ENCODE data around the gene GPER1.

GPER1 gene

GRCh38 chr7:1090236-1090635 is 2.3 kb downstream of the GPER1 start:
- Histone ChIP-seq H3K27me3 (ENCODE audit: control insufficient read depth in 2 of 2, insufficient read depth in 2 of 2, low read length in 2 of 2) (no peaks in the 10 kb centered on the region), H3K9me3 (ENCODE audit: control insufficient read depth in 2 of 2, low read length in 2 of 2) (no peaks in the 10 kb centered on the region), H3K9ac (ENCODE audit: low read depth in 1 of 2, low read length in 2 of 2) (no peak overlapping the region), H3K4me3 (ENCODE audit: low read length in 2 of 2) (no peak overlapping the region), H3K27ac (ENCODE audit: low read depth in 2 of 2, low read length in 2 of 2) (no peak overlapping the region), H3K36me3 (ENCODE audit: control insufficient read depth in 2 of 2, insufficient read depth in 2 of 2, low read length in 2 of 2) (peaks cover 5 to 11% of the 10 kb centered on the region in 2 donors), H3K4me1 (ENCODE audit: control insufficient read depth in 2 of 2, insufficient read depth in 2 of 2, low read length in 2 of 2) (peaks cover 17% of the 10 kb centered on the region in 2 donors)

GRCh38 chr7:1090686-1091643 is 3.1 kb downstream of the GPER1 start:
- no peaks in the 10 kb centered on the region for H3K9me3 ChIP-seq (ENCODE audit: control insufficient read depth in 2 of 2, low read length in 2 of 2)
- peaks cover 5 to 11% of the 10 kb centered on the region in 2 donors for H3K36me3 ChIP-seq (ENCODE audit: control insufficient read depth in 2 of 2, insufficient read depth in 2 of 2, low read length in 2 of 2)
- H3K27me3 ChIP-seq (ENCODE audit: control insufficient read depth in 2 of 2, insufficient read depth in 2 of 2, low read length in 2 of 2), result no peaks in the 10 kb centered on the region
- peaks cover 17% of the 10 kb centered on the region in 2 donors for H3K4me1 ChIP-seq (ENCODE audit: control insufficient read depth in 2 of 2, insufficient read depth in 2 of 2, low read length in 2 of 2)
- H3K9ac ChIP-seq (ENCODE audit: low read depth in 1 of 2, low read length in 2 of 2), result no peak overlapping the region
- no peak overlapping the region for H3K27ac ChIP-seq (ENCODE audit: low read depth in 2 of 2, low read length in 2 of 2)
- H3K4me3 ChIP-seq (ENCODE audit: low read length in 2 of 2), result no peak overlapping the region

DNA sequence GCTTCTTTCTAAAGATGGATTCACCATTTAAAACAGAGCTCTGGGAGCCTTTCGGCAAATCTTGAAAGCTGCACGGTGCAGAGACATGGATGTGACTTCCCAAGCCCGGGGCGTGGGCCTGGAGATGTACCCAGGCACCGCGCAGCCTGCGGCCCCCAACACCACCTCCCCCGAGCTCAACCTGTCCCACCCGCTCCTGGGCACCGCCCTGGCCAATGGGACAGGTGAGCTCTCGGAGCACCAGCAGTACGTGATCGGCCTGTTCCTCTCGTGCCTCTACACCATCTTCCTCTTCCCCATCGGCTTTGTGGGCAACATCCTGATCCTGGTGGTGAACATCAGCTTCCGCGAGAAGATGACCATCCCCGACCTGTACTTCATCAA is 3.7 kb downstream of the GPER1 start:
- no peak overlapping the region for H3K4me3 ChIP-seq (ENCODE audit: low read length in 2 of 2)
- no peak overlapping the region for H3K27ac ChIP-seq (ENCODE audit: low read depth in 2 of 2, low read length in 2 of 2)
- H3K36me3 ChIP-seq (ENCODE audit: control insufficient read depth in 2 of 2, insufficient read depth in 2 of 2, low read length in 2 of 2), result peaks cover 5 to 11% of the 10 kb centered on the region in 2 donors
- H3K9me3 ChIP-seq (ENCODE audit: control insufficient read depth in 2 of 2, low read length in 2 of 2), result no peaks in the 10 kb centered on the region
- no peak overlapping the region for H3K9ac ChIP-seq (ENCODE audit: low read depth in 1 of 2, low read length in 2 of 2)
- peaks cover 14 to 17% of the 10 kb centered on the region in 2 donors for H3K4me1 ChIP-seq (ENCODE audit: control insufficient read depth in 2 of 2, insufficient read depth in 2 of 2, low read length in 2 of 2)
- H3K27me3 ChIP-seq (ENCODE audit: control insufficient read depth in 2 of 2, insufficient read depth in 2 of 2, low read length in 2 of 2), result no peaks in the 10 kb centered on the region

DNA sequence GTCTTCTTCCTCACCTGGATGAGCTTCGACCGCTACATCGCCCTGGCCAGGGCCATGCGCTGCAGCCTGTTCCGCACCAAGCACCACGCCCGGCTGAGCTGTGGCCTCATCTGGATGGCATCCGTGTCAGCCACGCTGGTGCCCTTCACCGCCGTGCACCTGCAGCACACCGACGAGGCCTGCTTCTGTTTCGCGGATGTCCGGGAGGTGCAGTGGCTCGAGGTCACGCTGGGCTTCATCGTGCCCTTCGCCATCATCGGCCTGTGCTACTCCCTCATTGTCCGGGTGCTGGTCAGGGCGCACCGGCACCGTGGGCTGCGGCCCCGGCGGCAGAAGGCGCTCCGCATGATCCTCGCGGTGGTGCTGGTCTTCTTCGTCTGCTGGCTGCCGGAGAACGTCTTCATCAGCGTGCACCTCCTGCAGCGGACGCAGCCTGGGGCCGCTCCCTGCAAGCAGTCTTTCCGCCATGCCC is 4.3 kb downstream of the GPER1 start:
- Histone ChIP-seq H3K4me3 (ENCODE audit: low read length in 2 of 2) (no peak overlapping the region), H3K27ac (ENCODE audit: low read depth in 2 of 2, low read length in 2 of 2) (no peak overlapping the region), H3K36me3 (ENCODE audit: control insufficient read depth in 2 of 2, insufficient read depth in 2 of 2, low read length in 2 of 2) (peaks cover 5 to 11% of the 10 kb centered on the region in 2 donors), H3K4me1 (ENCODE audit: control insufficient read depth in 2 of 2, insufficient read depth in 2 of 2, low read length in 2 of 2) (peaks cover 9 to 12% of the 10 kb centered on the region in 2 donors), H3K9ac (ENCODE audit: low read depth in 1 of 2, low read length in 2 of 2) (no peak overlapping the region), H3K27me3 (ENCODE audit: control insufficient read depth in 2 of 2, insufficient read depth in 2 of 2, low read length in 2 of 2) (no peaks in the 10 kb centered on the region), H3K9me3 (ENCODE audit: control insufficient read depth in 2 of 2, low read length in 2 of 2) (no peaks in the 10 kb centered on the region)

GRCh38 chr7:1092806-1093501 is 5.0 kb downstream of the GPER1 start:
- Histone ChIP-seq H3K4me3 (ENCODE audit: low read length in 2 of 2) (no peak overlapping the region), H3K27me3 (ENCODE audit: control insufficient read depth in 2 of 2, insufficient read depth in 2 of 2, low read length in 2 of 2) (no peaks in the 10 kb centered on the region), H3K27ac (ENCODE audit: low read depth in 2 of 2, low read length in 2 of 2) (no peak overlapping the region), H3K36me3 (ENCODE audit: control insufficient read depth in 2 of 2, insufficient read depth in 2 of 2, low read length in 2 of 2) (peaks cover 5 to 11% of the 10 kb centered on the region in 2 donors), H3K9me3 (ENCODE audit: control insufficient read depth in 2 of 2, low read length in 2 of 2) (no peaks in the 10 kb centered on the region), H3K9ac (ENCODE audit: low read depth in 1 of 2, low read length in 2 of 2) (no peak overlapping the region), H3K4me1 (ENCODE audit: control insufficient read depth in 2 of 2, insufficient read depth in 2 of 2, low read length in 2 of 2) (peaks cover 3 to 6% of the 10 kb centered on the region in 2 donors)

DNA sequence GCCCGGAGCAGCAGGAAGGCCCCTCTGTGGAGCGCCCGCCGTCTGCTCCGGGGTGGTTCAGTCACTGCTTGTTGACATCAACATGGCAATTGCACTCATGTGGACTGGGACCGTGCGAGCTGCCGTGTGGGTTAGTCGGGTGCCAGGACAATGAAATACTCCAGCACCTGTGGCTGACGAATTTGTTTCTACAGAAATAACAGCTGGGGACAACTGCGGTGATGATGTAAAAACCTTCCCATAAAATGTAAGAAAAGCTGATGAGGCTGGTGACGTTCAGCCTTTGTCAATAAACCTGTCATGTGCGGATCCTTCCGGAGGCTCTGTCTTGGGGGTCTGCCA is 5.6 kb downstream of the GPER1 start:
- H3K4me3 ChIP-seq (ENCODE audit: low read length in 2 of 2), result no peak overlapping the region
- peaks cover under 1% of the 10 kb centered on the region in 2 donors for H3K4me1 ChIP-seq (ENCODE audit: control insufficient read depth in 2 of 2, insufficient read depth in 2 of 2, low read length in 2 of 2)
- H3K9me3 ChIP-seq (ENCODE audit: control insufficient read depth in 2 of 2, low read length in 2 of 2), result no peaks in the 10 kb centered on the region
- H3K36me3 ChIP-seq (ENCODE audit: control insufficient read depth in 2 of 2, insufficient read depth in 2 of 2, low read length in 2 of 2), result peaks cover 8 to 11% of the 10 kb centered on the region in 2 donors
- no peak overlapping the region for H3K27ac ChIP-seq (ENCODE audit: low read depth in 2 of 2, low read length in 2 of 2)
- H3K27me3 ChIP-seq (ENCODE audit: control insufficient read depth in 2 of 2, insufficient read depth in 2 of 2, low read length in 2 of 2), result no peaks in the 10 kb centered on the region
- H3K9ac ChIP-seq (ENCODE audit: low read depth in 1 of 2, low read length in 2 of 2), result no peak overlapping the region

DNA sequence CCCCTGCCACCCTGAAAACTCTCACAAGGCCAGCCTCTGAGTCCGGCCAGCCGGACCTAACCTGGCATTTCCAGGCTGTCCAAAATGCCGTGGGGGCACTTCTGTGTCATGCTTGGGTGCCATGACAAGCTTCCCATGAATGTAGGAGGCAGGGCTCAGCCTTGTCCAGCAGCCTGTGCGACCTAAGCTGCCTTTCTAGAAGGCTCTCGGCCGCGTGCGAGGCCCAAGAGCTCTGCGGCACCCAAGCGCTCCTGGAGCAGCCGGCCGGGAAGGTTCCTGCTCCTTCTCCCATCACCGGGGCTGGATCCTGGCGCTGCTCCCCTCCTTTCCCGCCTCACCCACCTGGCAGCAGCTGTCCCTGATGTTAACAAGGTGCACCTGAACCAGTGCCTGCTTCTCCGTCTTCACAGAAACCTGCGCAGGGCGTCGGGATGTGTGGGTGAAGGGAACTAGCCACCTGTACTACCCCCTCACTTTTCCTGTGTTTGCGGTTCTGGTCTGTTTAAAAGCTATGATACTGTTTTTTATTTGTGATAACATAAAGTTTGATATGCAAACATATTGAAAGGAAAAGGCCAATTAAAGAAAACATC is 6.1 kb downstream of the GPER1 start:
- peaks cover 8 to 11% of the 10 kb centered on the region in 2 donors for H3K36me3 ChIP-seq (ENCODE audit: control insufficient read depth in 2 of 2, insufficient read depth in 2 of 2, low read length in 2 of 2)
- H3K27ac ChIP-seq (ENCODE audit: low read depth in 2 of 2, low read length in 2 of 2), result no peak overlapping the region
- H3K4me1 ChIP-seq (ENCODE audit: control insufficient read depth in 2 of 2, insufficient read depth in 2 of 2, low read length in 2 of 2), result no peaks in the 10 kb centered on the region
- no peak overlapping the region for H3K9ac ChIP-seq (ENCODE audit: low read depth in 1 of 2, low read length in 2 of 2)
- H3K9me3 ChIP-seq (ENCODE audit: control insufficient read depth in 2 of 2, low read length in 2 of 2), result no peaks in the 10 kb centered on the region
- H3K4me3 ChIP-seq (ENCODE audit: low read length in 2 of 2), result no peak overlapping the region
- H3K27me3 ChIP-seq (ENCODE audit: control insufficient read depth in 2 of 2, insufficient read depth in 2 of 2, low read length in 2 of 2), result no peaks in the 10 kb centered on the region

DNA sequence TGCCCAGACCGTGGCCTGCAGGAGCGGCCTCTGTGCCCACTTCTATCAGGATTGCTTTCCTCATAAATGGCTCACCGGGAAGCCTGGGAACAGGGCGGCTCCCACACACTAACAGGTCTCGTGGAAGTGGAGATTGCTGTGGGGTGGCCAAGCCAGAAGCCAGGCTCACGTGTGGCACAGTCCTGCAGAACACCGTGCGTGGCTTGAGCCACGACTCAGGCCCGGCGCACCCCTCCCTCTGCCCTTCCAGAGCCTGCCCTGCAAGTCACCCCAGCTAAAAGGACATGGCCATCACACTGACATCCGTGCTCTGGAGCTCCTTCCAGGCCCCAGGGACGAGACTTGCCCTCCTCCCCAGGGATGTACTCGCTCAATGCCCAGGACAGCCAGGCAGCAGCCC is 7.0 kb downstream of the GPER1 start:
- Histone ChIP-seq H3K4me3 (ENCODE audit: low read length in 2 of 2) (no peak overlapping the region), H3K9ac (ENCODE audit: low read depth in 1 of 2, low read length in 2 of 2) (no peak overlapping the region), H3K36me3 (ENCODE audit: control insufficient read depth in 2 of 2, insufficient read depth in 2 of 2, low read length in 2 of 2) (peaks cover 11% of the 10 kb centered on the region in 2 donors), H3K27me3 (ENCODE audit: control insufficient read depth in 2 of 2, insufficient read depth in 2 of 2, low read length in 2 of 2) (no peaks in the 10 kb centered on the region), H3K4me1 (ENCODE audit: control insufficient read depth in 2 of 2, insufficient read depth in 2 of 2, low read length in 2 of 2) (no peaks in the 10 kb centered on the region), H3K27ac (ENCODE audit: low read depth in 2 of 2, low read length in 2 of 2) (no peak overlapping the region), H3K9me3 (ENCODE audit: control insufficient read depth in 2 of 2, low read length in 2 of 2) (no peaks in the 10 kb centered on the region)

GRCh38 chr7:1095621-1096155 is 7.8 kb downstream of the GPER1 start:
- H3K27me3 ChIP-seq (ENCODE audit: control insufficient read depth in 2 of 2, insufficient read depth in 2 of 2, low read length in 2 of 2), result no peaks in the 10 kb centered on the region
- H3K9me3 ChIP-seq (ENCODE audit: control insufficient read depth in 2 of 2, low read length in 2 of 2), result no peaks in the 10 kb centered on the region
- H3K36me3 ChIP-seq (ENCODE audit: control insufficient read depth in 2 of 2, insufficient read depth in 2 of 2, low read length in 2 of 2), result peaks cover 11% of the 10 kb centered on the region in 2 donors
- H3K4me3 ChIP-seq (ENCODE audit: low read length in 2 of 2), result no peak overlapping the region
- no peaks in the 10 kb centered on the region for H3K4me1 ChIP-seq (ENCODE audit: control insufficient read depth in 2 of 2, insufficient read depth in 2 of 2, low read length in 2 of 2)
- H3K9ac ChIP-seq (ENCODE audit: low read depth in 1 of 2, low read length in 2 of 2), result no peak overlapping the region
- H3K27ac ChIP-seq (ENCODE audit: low read depth in 2 of 2, low read length in 2 of 2), result no peak overlapping the region

Data from mucosa of rectum (tissue), 2 donors.